GM23248 (cell line): ENCODE measurements around the gene TATDN3. TPM values are rescaled to one million over a fixed set of nuclear protein-coding genes. Genes with fewer than 3 reads are reported as not detected.

ENCODE experiments used
- DNase-seq: peaks from one replicate; pipeline ENCODE4 v3.0.0-alpha.2; 2015
- H2AFZ ChIP-seq: fragments of 200-600 bp; sonication (generic); 2 replicates; pipeline ENCODE4 v1.6.1; 2016; ENCODE audit warnings: antibody characterized with exemption
- H3F3A ChIP-seq: fragments of 200-600 bp; sonication (generic); 2 replicates; pipeline ENCODE4 v1.6.1; 2016; ENCODE audit warnings: mild to moderate bottlenecking, antibody characterized with exemption, mixed run types; ENCODE audit not compliant: insufficient read depth
- H3K27ac ChIP-seq: fragments of 200-600 bp; sonication (generic); 2 replicates; pipeline ENCODE4 v1.5.1; 2016; ENCODE audit warnings: mild to moderate bottlenecking
- H3K27me3 ChIP-seq: fragments of 200-600 bp; sonication (generic); replicated peaks from 2 replicates; pipeline ENCODE4 v1.6.1; 2016; ENCODE audit warnings: mild to moderate bottlenecking; ENCODE audit not compliant: insufficient read depth
- H3K36me3 ChIP-seq: fragments of 200-600 bp; sonication (generic); 2 replicates; pipeline ENCODE4 v1.6.1; 2016; ENCODE audit warnings: low read depth, mild to moderate bottlenecking
- H3K4me1 ChIP-seq: fragments of 200-600 bp; sonication (generic); 2 replicates; pipeline ENCODE4 v1.6.1; 2016; ENCODE audit warnings: mild to moderate bottlenecking; ENCODE audit not compliant: insufficient read depth
- H3K4me2 ChIP-seq: fragments of 200-600 bp; sonication (generic); one replicate; pipeline ENCODE4 v1.6.1; 2016; ENCODE audit warnings: mild to moderate bottlenecking; ENCODE audit not compliant: unreplicated experiment
- H3K4me3 ChIP-seq: fragments of 200-600 bp; sonication (generic); 2 replicates; pipeline ENCODE4 v1.5.1; 2016; ENCODE audit warnings: mild to moderate bottlenecking
- H3K79me2 ChIP-seq: fragments of 200-600 bp; sonication (generic); 2 replicates; pipeline ENCODE4 v1.6.1; 2016; ENCODE audit warnings: mild to moderate bottlenecking; ENCODE audit not compliant: insufficient read depth
- H3K9ac ChIP-seq: fragments of 200-600 bp; sonication (generic); 2 replicates; pipeline ENCODE4 v1.6.1; 2016; ENCODE audit warnings: mild to moderate bottlenecking
- H3K9me2 ChIP-seq: fragments of 200-600 bp; sonication (generic); 2 replicates; pipeline ENCODE4 v1.6.1; 2016; ENCODE audit warnings: mixed run types, mild to moderate bottlenecking, moderate library complexity; ENCODE audit not compliant: insufficient read depth
- H3K9me3 ChIP-seq: fragments of 200-600 bp; sonication (generic); one replicate; pipeline ENCODE4 v1.6.1; 2017; ENCODE audit warnings: low read depth
- H4K20me1 ChIP-seq: fragments of 200-600 bp; sonication (generic); 2 replicates; pipeline ENCODE4 v1.6.0; 2016; ENCODE audit not compliant: insufficient read depth
- EZH2 ChIP-seq: fragments of 200-600 bp; sonication (generic); IDR thresholded peaks from 2 replicates; pipeline ENCODE4 v1.6.1; 2018; ENCODE audit warnings: antibody characterized with exemption, mild to moderate bottlenecking; ENCODE audit not compliant: insufficient read depth, poor library complexity, severe bottlenecking
- EZH2phosphoT487 ChIP-seq: fragments of 200-600 bp; sonication (generic); IDR thresholded peaks from 2 replicates; pipeline ENCODE4 v1.6.1; 2018; ENCODE audit warnings: antibody characterized with exemption, moderate library complexity, mild to moderate bottlenecking, low read depth; ENCODE audit not compliant: insufficient read depth
- WGBS, 2 experiments: methylation state at CpG; one replicate each; pipeline ENCODE4 v1.1.6; 2015 to 2017; ENCODE audit warnings: low lambda C conversion rate in 2 of 2, low coverage in 1 of 2; ENCODE audit errors: missing lambda C conversion rate in 2 of 2; 5-methylcytosine and 5-hydroxymethylcytosine counted together
- in situ Hi-C: fragments of 300-500 bp; cut with MboI; formaldehyde crosslinking; loops from 2 replicates; pipeline ENCODE4 v1.15.0; 2020
- polyA plus RNA-seq: library from polyadenylated mRNA; unstranded; fragments of >200 nt; fragmentation: Nextera tagmentation; extraction: Ambion mirVana; gene quantifications from 2 replicates; pipeline ENCODE4 v1.2.1, GENCODE V29; 2016
- total RNA-seq: library from RNA; depleted of rRNA; stranded (reverse); fragments of >200 nt; shearing (Covaris generic); gene quantifications from 2 replicates; pipeline ENCODE4 v1.2.3, GENCODE V29; 2014

The TATDN3 gene
- total and polyA plus RNA-seq, 2 experiments from 2014 or later = 12.4 to 14.9 TPM

GRCh38 chr1:212769459-212770167 lies 22.1 kb upstream of the TATDN3 start:
- no peaks in the 10 kb centered on the region; the same call in 1 of the 2 replicates for H3F3A ChIP-seq
- H3K79me2 ChIP-seq = peaks cover 7% of the 10 kb centered on the region; the same call in 1 of the 2 replicates
- no peak overlapping the region for H2AFZ ChIP-seq
- no peaks in the 10 kb centered on the region for H4K20me1 ChIP-seq
- H3K4me3 ChIP-seq = no peak overlapping the region
- no peak for TF ChIP-seq EZH2phosphoT487
- no peak for TF ChIP-seq EZH2
- H3K9ac ChIP-seq = no peak overlapping the region
- no peaks in the 10 kb centered on the region for H3K36me3 ChIP-seq
- no peak overlapping the region for H3K4me2 ChIP-seq
- H3K9me3 ChIP-seq = no peaks in the 10 kb centered on the region
- in situ Hi-C loops = loop anchor here (10.0 kb wide), 1 partner anchor 295 kb away; no protein-coding TSS in a partner anchor
- no peaks in the 10 kb centered on the region for H3K27me3 ChIP-seq
- H3K4me1 ChIP-seq = no peaks in the 10 kb centered on the region
- DNase-seq = no peak
- no peaks in the 10 kb centered on the region for H3K9me2 ChIP-seq
- H3K27ac ChIP-seq = no peak overlapping the region
- 46% methylated on average over 1 of the region's 1 CpG; no CpG with 5 or more reads in 1 of the 2 experiments for WGBS, 2 experiments

- Histone ChIP-seq H3K4me3 (no peak overlapping the region), H4K20me1 (no peaks in the 10 kb centered on the region), H3K4me2 (no peak overlapping the region), H3K9me3 (no peaks in the 10 kb centered on the region), H3K9ac (no peak overlapping the region), H3K27me3 (no peaks in the 10 kb centered on the region), H3K27ac (no peak overlapping the region), H3K9me2 (no peaks in the 10 kb centered on the region), H3K79me2 (peaks cover 7% of the 10 kb centered on the region; the same call in 1 of the 2 replicates), H3F3A (no peaks in the 10 kb centered on the region; the same call in 1 of the 2 replicates), H2AFZ (no peak overlapping the region), H3K36me3 (no peaks in the 10 kb centered on the region), H3K4me1 (no peaks in the 10 kb centered on the region)
- no peak for DNase-seq
- no peak for TF ChIP-seq EZH2phosphoT487
- in situ Hi-C loops = no loop called here
Measured at GRCh38 chr1:212771341-212771740, 20.4 kb upstream of the TATDN3 start.

GRCh38 chr1:212773011-212773410 lies 18.7 kb upstream of the TATDN3 start:
- 98 to 100% methylated on average over 2 of the region's 2 CpGs for WGBS, 2 experiments
- Histone ChIP-seq H4K20me1 (no peaks in the 10 kb centered on the region), H3K27ac (no peak overlapping the region), H3K4me1 (no peaks in the 10 kb centered on the region), H3K36me3 (no peaks in the 10 kb centered on the region; the same call in 1 of the 2 replicates), H3K9ac (no peak overlapping the region), H3F3A (no peaks in the 10 kb centered on the region; the same call in 1 of the 2 replicates), H3K27me3 (no peaks in the 10 kb centered on the region), H3K9me2 (no peaks in the 10 kb centered on the region), H3K4me3 (no peak overlapping the region), H3K9me3 (no peaks in the 10 kb centered on the region), H3K79me2 (peaks cover 7% of the 10 kb centered on the region; the same call in 1 of the 2 replicates), H2AFZ (no peak overlapping the region), H3K4me2 (no peak overlapping the region)
- in situ Hi-C loops = no loop called here
- TF ChIP-seq EZH2phosphoT487 (no peak), EZH2 (no peak)
- DNase-seq = no peak

- peak; percentile 36 for DNase-seq
- no peaks in the 10 kb centered on the region for H3K27me3 ChIP-seq
- no peak overlapping the region for H3K4me3 ChIP-seq
- no peaks in the 10 kb centered on the region for H3K9me3 ChIP-seq
- H3F3A ChIP-seq = no peaks in the 10 kb centered on the region; the same call in 1 of the 2 replicates
- no peak overlapping the region for H2AFZ ChIP-seq
- 90% methylated on average over 2 of the region's 2 CpGs for WGBS, 2 experiments
- no peaks in the 10 kb centered on the region for H3K4me1 ChIP-seq
- H3K79me2 ChIP-seq = no peaks in the 10 kb centered on the region
- H3K9ac ChIP-seq = no peak overlapping the region
- no peak overlapping the region for H3K4me2 ChIP-seq
- no peaks in the 10 kb centered on the region for H4K20me1 ChIP-seq
- TF ChIP-seq EZH2phosphoT487 (no peak), EZH2 (no peak)
- H3K9me2 ChIP-seq = no peaks in the 10 kb centered on the region
- no peaks in the 10 kb centered on the region; the same call in 1 of the 2 replicates for H3K36me3 ChIP-seq
- no peak overlapping the region for H3K27ac ChIP-seq
- in situ Hi-C loops = no loop called here
Measured at GRCh38 chr1:212774584-212774983, 17.1 kb upstream of the TATDN3 start.
